Fibroblast of peridontal ligament (primary cell): Measurements from ENCODE around the gene GULP1.

Source experiments
- DNase-seq: peaks from one replicate; pipeline ENCODE4 v3.0.0-alpha.2; 2010; ENCODE audit errors: extremely low read depth

Gene GULP1

DNA sequence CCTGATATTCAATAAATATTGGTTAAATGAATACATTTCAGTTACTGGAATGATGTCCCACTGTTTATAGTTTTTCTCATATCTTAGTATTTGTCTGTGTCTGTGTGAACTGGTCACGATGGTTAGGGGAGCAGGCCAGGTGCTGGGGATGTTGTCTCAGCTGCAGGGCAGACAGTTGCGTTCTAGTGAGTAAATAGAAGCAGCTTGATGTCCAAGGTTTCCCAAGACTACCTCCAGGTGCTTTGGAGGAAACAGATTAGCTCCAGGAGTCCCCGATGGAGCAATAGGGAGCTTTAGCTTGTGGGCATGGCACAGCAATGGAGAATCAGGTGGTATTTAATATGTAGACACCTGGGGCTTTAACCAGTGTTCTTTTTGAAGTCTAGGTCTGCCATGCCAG lies 75.5 kb downstream of the GULP1 start:
- DNase-seq: no peak

DNA sequence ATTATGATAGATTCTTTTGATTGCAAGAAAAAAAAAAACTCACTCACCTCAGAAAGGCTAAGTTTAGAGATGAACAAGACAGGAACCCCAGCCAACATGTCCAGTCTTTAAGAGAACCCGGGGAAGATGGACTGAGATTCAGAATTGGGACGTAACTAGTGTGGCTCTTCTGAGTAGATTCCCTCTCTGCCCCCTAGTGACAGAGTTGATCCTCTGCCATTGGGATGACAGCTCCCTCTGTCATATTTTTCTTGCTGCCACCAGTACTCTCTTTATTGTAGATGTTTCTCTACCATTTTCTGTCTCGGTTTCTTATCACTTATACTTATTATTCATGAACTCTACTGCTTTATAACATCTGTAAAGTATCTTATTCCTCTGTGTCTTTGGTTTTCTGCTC lies 77.7 kb downstream of the GULP1 start:
- peak; percentile 77 for DNase-seq

DNA sequence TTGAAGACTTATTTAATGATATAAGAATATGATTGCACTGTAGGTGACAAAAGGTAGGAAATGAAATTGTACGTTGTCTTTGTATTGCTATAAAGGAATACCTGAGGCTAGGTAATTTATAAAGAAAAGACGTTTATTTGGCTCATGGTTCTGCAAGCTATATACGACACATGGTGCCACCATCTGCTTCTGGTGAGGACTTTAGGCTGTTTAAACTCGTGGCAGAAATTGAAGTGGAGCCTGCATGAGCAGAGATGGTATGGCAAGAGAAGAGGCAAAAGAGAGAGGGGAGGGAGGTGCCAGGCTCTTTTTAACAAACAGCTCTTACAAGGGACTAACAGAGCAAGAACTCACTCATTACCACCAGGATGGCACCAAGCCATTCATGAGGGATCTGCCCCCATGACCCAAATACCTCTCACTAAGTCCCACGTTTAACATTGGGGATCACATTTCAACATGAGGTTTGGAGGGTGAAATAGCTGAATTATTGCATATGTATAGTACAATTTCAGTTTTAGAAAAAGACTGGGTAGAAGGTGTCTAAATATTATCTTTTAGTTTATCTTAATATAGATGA lies 86.8 kb downstream of the GULP1 start:
- DNase-seq: peak; percentile 58

DNA sequence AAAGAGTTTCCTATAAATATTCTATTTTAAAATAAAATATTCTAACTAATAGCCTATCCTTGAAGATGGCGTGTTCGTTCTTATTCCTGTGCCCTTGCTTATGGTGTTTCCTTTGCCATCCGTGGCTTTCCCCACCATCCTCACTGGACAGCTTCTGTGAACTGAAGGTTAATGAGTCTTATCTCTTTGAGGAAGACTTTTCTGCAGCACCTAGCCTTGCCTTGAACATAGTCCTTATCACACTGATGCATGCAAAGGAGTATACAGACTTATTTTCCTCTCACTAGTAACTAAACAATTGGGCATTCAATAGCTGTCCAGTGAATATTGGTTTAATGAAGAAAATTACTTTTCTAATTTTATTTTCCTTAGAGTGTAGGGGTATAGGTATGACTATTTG lies 88.1 kb downstream of the GULP1 start:
- no peak for DNase-seq

DNA sequence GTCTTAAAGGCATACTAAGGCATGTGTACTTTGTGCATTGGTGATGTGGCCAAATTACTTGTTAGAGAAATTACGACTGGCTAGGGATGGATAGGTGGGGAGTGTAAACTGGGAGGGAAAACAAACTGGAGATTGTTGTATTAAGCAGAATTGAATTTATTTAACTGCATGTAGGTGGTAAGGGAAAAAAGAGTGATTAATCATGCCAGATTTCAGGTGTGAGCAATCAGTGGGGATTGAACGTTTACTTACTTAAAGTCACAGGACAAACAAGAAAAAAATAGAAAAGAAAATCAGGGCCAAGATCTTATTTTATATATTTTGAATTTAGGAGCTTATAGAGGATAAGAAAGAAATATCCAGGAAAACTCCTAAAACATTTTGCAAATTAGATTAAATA lies 88.6 kb downstream of the GULP1 start:
- no peak for DNase-seq

DNA sequence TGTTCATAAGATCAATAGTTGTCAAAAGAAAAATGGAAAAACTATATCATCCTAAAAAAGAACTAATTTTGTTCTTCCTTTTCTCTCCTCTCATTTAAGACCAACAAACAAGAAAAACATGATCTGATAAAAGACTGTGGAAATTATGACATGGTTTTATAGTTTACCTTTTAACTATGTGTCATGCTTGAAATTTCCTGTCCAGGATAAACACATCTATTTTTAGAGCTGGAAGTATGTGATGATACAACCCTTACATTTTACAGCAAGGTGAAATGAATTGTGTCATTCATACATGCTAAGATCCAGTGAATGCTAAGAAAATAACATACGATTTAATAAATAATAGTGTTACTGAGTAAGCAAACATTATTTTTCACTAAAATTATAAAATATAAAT lies 89.9 kb downstream of the GULP1 start:
- peak; percentile 63 for DNase-seq

DNA sequence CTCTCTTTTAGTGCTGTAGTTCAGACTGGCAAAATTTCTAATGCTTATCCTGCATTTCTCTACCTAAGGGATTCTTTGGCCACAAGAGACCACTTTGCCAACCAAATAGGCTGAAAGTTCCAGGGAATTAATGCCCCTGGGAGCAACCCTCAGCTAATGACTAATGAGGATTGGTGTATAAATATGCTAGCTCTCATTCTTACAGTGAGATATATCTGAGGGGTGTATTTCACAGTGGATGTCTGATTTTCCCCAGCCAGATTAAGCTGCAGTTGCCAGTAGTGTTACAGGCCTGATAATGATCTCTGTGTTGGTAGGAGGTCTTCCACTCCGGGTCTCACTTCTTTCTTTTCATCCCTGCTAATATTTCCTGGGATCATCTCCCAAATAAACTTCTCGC lies 90.4 kb downstream of the GULP1 start:
- DNase-seq: peak; percentile 25

DNA sequence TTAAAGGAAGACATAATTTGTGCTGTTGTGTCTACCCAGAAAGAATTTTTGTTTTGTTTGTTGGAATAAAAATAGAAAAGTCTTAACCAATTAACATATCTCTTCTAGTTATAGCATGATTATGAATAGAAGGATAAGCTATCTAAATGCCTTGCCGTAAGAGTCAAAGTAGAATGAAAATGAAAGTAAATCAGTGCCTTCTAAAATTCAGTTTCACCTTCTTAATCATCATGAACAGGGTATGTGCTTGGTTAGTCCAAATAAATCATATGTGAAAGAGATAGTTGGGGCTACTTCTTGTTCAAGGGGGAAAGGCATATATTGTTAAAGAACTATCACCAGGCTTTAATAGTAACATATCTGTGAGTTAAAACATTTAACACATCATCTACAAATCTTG lies 91.5 kb downstream of the GULP1 start:
- DNase-seq: peak; percentile 69

DNA sequence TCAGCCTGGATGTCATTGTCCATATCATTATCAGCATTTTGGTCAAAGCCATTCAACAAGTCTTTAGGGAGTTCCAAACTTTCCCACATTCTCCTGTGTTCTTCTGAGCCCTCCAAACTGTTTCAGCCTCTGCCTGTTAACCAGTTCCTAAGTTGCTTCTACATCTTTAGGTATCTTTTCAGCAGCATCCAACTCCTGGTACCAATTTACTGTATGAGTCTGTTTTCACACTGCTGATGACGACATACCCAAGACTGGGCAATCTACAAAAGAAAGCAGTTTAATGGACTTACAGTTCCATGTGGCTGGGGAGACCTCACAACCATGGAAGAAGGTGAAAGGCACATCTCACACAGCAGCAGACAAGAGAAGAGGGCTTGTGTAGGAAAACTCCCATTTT lies 94.2 kb downstream of the GULP1 start:
- no peak for DNase-seq

DNA sequence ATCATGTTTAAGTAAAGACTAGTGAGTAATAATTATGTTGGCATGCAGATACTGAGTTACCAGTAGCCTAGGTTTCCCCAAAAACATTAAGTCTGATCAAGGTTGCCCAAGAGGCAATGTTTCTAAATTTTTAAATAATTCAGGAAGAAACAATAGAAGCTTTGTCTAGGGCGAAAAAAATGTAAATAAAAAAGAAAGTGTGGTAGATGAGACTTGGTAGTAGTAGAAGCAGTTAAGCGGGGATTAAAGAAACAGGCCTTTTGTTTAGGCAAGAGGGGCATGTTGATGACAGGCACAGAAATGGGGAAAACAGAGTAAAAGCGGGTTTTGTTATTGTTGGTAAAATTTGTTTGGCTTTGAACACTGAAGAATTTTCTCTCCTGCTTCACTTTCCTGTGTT lies 97.2 kb downstream of the GULP1 start:
- peak; percentile 14 for DNase-seq

DNA sequence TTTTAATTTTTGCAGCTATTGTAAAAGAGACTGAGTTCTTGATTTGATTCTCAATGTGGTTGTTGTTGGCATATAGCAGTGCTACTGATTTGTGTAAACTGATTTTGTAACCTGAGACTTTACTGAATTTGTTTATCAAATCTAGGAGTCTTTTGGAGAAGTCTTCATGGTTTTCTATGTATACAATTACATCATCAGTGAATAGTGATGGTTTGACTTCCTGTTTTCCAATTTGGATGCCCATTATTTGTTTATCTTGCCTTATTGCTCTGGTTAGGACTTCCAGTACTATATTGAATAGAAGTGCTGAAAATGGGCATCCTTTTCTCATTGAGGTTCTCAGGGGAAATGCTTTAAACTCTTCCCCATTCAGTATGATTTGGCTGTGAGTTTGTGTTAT lies 99.7 kb downstream of the GULP1 start:
- DNase-seq: peak; percentile 39

DNA sequence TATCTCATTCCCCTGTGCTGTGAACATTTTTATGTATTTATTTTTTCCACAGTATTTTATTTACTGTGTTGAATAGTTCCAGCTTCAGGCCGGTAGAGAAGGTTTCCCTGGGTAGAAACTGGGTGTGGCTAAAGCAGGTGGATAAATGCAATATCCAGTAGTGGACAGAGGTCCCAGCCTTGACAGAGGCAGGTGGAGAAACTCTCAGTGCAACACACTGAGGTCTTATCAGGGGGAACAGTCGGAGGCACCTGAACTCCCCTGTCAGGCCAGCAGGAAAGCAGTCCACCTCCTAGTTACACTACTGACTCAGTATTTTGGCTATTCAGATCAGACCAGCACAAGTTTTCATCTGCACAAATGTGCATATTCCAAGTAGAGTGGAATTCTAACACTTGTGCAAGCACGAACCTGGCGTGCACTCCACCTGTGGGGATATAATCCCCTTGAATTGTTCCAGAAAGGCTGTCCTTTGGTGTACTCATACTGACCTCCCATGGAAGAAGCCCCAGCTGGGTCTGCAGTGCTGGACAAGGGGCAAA lies 103.3 kb downstream of the GULP1 start:
- DNase-seq: no peak

DNA sequence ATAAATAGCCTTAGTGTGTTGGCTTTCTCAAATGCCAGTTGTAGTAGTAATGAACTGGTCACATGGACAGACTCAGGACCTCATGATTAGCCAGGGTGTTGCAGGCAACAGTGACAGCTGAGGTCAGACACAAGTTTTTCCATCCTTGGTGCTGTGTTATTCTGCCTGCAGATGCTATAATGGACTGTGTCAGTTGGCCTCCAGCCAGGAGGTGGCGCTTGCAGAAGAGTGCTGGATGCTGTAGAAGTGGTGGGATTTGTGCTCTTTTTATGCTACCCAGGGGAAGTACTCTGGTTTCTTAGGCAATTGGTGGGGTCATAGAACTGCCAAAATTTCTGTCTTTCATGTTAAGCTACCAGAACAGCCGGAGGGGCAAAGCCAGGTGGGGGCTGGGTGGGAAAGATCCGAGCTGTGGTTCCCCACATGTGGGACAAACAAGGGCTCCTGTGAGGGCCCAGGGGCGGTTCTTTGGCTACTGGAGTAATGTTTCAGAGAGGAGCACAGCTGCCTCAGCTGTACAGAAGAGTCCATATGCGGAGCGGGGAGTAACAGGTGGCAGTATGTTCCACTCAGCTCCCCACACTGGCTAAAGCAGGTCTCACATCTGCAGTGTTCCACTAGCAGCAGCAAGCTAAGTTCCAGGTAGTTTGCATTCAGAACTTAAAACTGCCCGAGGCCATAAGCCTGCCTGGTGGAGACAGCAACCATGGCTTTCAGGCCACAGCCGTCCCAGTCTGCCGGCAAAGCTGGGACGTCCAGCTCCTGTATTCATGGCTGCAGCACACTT lies 104.4 kb downstream of the GULP1 start:
- DNase-seq: no peak

DNA sequence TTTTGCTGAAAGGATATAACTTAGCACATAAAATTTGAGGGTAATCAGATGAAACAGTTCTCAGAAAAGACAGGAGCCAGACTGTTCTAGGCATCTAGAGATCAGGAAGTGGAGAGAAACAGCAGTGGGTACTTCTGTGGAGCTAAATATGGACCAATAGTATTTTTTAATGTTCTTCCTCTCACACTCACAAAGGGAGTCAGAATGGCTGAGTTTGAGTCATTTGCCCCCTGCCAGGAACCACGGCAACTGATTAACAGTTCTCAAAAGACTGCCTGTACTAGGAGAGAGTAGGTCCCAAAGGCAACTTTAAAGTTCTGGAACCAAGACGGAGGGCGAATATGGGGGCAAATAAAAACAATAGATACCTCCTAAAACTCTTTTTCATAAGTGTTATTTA lies 107.5 kb downstream of the GULP1 start:
- DNase-seq: peak; percentile 47

DNA sequence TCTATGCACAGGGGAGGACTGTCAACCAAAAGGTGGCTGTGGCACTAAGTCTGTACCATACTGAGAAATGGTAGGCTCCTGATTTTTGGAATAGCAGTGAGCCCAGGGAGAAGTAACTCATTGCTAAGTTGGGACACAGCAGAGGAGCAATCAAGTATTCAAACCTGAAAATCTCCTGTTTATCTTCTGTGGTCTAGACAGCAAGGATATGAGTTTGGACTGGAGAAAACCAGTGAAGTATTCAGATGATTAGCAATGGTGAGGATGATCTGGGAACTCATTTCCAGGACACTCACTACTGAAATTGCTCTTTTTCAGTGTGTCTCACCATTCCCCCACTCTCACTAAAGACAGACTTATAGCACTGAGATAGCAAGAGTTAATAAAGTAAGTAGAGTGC lies 112.0 kb downstream of the GULP1 start:
- peak; percentile 33 for DNase-seq

DNA sequence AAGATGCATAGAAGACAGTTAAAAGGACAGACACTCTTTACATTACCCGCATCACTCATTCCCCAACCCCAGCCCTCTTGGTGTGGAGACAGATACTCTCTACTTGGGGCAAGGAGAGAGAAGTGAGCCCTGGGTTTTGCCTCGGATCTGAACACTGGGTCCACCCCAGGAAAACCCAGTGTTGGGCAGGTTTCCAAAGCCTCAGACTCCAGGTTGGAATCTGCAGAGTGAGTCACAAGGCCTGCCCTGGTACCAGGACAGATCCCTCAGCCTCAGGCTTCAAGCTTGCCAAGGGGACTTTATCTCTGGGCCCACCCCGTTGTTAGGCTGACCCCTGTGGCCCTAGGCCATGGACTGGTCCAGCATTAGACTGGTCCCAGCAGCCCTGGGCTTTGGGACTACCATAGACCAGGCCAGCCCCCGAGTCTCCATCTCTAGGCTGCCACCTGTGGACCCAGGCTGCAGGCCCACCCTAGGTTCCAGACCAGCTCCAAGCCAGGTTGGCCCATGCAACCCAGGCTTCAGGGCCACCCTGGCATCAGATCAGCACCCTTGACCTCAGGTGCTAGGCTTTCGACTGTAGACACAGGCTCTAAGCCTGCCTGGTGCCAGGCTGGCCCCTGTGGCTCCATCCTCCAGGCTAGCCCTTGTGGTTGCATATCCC lies 112.8 kb downstream of the GULP1 start:
- DNase-seq: peak; percentile 17

DNA sequence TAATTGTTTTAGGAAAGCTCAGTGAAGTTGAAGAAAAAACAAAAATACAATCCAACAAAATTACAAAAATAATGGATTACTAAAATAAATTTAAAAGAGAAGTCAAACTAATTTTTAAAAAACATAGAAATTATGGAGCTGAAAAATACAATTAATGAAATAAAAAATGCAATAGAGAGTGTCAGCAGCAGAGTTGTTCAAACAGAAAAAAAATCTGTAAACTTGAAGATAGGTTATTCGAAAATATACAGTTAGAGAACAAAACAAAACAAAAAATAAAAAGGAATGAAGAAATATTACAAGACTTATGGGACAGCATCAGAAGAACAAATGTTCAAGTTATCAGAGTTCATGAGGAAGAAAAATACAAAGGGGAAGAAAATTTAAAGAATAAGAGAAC lies 114.7 kb downstream of the GULP1 start:
- no peak for DNase-seq

DNA sequence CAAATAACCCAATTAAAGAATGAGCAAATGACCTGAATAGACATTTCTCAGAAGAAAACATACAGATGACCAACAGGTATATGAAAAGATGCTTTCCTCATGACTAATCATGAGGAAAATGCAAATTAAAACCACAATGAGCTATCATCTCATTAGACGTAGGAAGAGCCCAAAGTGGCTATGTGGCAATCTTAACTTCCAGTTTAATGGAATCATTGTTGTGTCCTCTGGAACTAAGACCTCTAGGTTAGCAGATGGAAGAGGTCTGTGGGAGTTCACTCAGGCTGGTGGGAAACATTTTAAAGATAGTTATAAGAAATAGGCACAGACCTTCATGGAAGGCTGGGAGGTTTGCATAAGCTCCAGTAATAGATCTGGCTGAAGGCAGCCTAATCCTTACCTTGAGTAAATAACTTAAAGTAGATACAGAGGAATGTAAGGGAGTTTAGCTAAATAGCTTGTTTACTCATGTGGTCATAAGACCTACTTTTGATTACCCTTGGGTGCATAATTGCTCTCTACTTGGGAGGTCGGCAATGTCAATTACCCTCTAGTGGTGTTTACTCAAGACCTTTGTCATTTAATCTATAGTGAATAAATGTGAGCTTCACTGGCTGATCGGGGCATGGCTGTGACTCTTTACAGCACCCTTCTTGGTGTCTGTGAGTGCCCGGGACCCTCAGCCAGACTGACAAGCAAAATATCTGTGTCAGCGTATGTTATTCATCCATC lies 119.0 kb downstream of the GULP1 start:
- DNase-seq: peak; percentile 14

DNA sequence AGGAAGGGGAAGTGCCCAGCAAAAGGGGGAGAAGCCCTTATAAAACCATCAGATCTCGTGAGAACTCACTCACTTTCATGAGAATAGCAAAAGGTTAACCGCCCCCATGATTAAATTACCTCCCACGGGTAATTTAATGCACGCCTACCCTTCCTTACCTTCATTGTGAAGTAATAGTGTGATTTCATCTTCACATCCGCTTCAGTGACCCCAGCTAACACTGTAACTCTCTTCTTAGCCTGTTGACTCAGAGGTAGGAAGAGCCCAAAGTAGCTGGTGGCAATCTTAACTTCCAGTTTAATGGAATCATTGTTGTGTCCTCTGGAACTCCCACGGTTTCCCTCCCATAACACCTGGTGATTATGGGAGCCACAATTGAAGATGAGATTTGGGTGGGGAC lies 120.5 kb downstream of the GULP1 start:
- no peak for DNase-seq

DNA sequence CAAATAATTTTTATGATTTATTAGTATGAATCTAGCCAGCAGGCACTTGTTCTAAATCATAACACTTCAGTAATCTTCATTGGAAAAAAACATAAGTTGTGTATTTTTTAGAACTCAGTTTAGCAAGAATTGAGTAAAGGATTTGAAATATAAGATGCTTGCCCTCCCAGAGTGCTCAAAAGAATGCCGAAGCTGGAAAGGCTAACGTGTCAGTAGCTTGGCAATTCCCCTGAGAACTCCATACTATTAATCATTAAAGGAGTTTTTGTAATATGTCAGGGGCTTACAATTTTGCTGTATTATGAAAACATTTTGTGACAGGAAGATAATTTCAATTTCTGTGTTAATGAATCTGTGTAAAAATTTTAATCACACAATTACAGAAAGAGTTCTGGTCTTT lies 122.7 kb downstream of the GULP1 start:
- DNase-seq: peak; percentile 48

DNA sequence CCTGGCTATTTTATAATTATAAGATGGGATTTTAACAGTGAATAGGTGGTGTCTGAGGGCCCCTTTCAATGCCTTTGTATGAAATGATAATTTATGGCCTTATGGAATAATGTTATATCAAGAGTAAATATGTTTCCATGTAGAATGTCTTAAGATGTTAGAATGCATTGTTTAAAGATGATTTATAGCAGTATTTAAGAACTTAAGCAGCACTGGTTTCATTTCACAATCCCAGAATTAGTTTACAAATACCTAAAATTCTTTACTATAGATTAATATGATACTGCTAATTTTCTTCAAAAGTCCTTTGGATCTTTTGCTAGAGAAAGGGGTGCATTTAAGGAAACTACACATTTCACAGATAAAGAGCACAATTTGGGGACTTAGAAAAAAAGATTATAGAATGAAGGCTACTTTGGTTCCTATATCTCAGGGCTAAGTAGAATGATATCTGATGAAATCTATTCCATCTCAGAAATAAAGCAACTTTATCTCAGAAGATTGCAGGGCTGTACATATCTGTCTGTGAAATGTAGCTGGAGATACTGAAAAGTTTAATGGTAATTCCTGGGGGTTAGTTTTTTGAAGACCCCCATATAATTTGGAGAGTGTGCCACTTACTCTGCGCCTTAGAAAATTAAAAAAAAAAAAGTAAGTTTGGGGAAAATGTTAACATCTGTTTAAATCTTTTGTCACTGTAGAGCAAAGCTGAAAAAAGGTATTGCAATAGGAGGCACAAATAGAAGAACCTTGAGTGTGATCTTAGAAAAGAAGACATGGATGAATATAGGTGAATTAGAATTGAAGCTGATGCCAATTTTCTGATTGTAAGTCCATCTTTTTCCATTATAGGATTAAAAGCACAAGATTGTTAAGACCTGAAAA lies 123.4 kb downstream of the GULP1 start:
- DNase-seq: peak; percentile 34
